K562 (cell line): Measurements from ENCODE around the gene GEMIN5. TPM values are rescaled to one million over a fixed set of nuclear protein-coding genes. Genes with fewer than 3 reads are reported as not detected.

Experiments
- ATF4 ChIP-seq: fragments of 450-650 bp; formaldehyde crosslinking; IDR thresholded peaks from 2 replicates; pipeline ENCODE4 v1.4.0; 2022; ENCODE audit warnings: mild to moderate bottlenecking, moderate library complexity
- CREB1 ChIP-seq, 2 experiments: sonication (generic) in 1 of 2; formaldehyde crosslinking in 1 of 2; IDR thresholded peaks; 2 replicates each; pipeline versions ENCODE4 v1.6.1 to v1.8.0; 2012 to 2022; ENCODE audit warnings: inconsistent platforms in 1 of 2, mild to moderate bottlenecking in 1 of 2, missing genetic modification reagents in 1 of 2, moderate library complexity in 1 of 2
- ETS1 ChIP-seq: conservative IDR thresholded peaks from 2 replicates; pipeline ENCODE4 v1.6.1; 2011; ENCODE audit warnings: low read depth, mild to moderate bottlenecking, low read length; ENCODE audit not compliant: control insufficient read depth
- FOXK1 ChIP-seq: sonication (generic); formaldehyde crosslinking; IDR thresholded peaks from 2 replicates; pipeline ENCODE4 v1.8.0; 2022; ENCODE audit warnings: missing genetic modification reagents, mild to moderate bottlenecking, borderline replicate concordance
- FOXP1 ChIP-seq: sonication (generic); formaldehyde crosslinking; IDR thresholded peaks from 2 replicates; pipeline ENCODE4 v1.8.0; 2022; ENCODE audit warnings: mild to moderate bottlenecking, missing genetic modification reagents
- GATAD2B ChIP-seq: fragments of 450-650 bp; IDR thresholded peaks from 2 replicates; pipeline ENCODE4 v1.6.1; 2017; ENCODE audit warnings: mild to moderate bottlenecking, borderline replicate concordance
- HDAC2 ChIP-seq: fragments of 450-650 bp; IDR thresholded peaks from 2 replicates; pipeline ENCODE4 v1.6.1; 2016; ENCODE audit warnings: mild to moderate bottlenecking
- HINFP ChIP-seq: fragments of 450-650 bp; conservative IDR thresholded peaks from 2 replicates; pipeline ENCODE4 v1.6.1; 2016; ENCODE audit warnings: missing genetic modification characterization, low read depth, mild to moderate bottlenecking, control low read depth, missing compliant biosample characterization
- LCOR ChIP-seq: sonication (generic); formaldehyde crosslinking; IDR thresholded peaks from 2 replicates; pipeline ENCODE4 v1.8.0; 2022; ENCODE audit warnings: mild to moderate bottlenecking, missing genetic modification reagents
- PHF20 ChIP-seq: fragments of 450-650 bp; IDR thresholded peaks from 2 replicates; pipeline ENCODE4 v1.6.1; 2018; ENCODE audit not compliant: partially characterized antibody
- PTBP1 ChIP-seq: fragments of 200-400 bp; formaldehyde crosslinking; IDR thresholded peaks from 2 replicates; pipeline ENCODE4 v1.6.1; 2017; ENCODE audit warnings: low read depth, low read length
- PURB ChIP-seq: sonication (generic); formaldehyde crosslinking; IDR thresholded peaks from 2 replicates; pipeline ENCODE4 v1.9.0; 2021; ENCODE audit warnings: low read depth, mild to moderate bottlenecking, missing genetic modification reagents
- RFX7 ChIP-seq: fragments of 250-450 bp; sonication (Bioruptor Pico); IDR thresholded peaks from 2 replicates; pipeline ENCODE4 v1.5.1; 2021; ENCODE audit warnings: mild to moderate bottlenecking
- SAFB ChIP-seq: fragments of 200-400 bp; formaldehyde crosslinking; IDR thresholded peaks from 2 replicates; pipeline ENCODE4 v1.6.1; 2017; ENCODE audit warnings: low read depth, low read length, borderline replicate concordance
- SIRT6 ChIP-seq: IDR thresholded peaks from one replicate; pipeline ENCODE4 v1.6.1; 2012; ENCODE audit warnings: low read depth, mild to moderate bottlenecking, control low read depth, inconsistent platforms, low read length, moderate library complexity
- SNRNP70 ChIP-seq: fragments of 200-400 bp; formaldehyde crosslinking; optimal IDR thresholded peaks from 2 replicates; pipeline ENCODE3; 2017; ENCODE audit warnings: low read depth, low read length
- XRCC4 ChIP-seq: IDR thresholded peaks from one replicate; pipeline ENCODE4 v1.6.1; 2011; ENCODE audit not compliant: insufficient read depth, insufficient read length; ENCODE audit errors: extremely low read depth
- ZC3H4 ChIP-seq: sonication (generic); formaldehyde crosslinking; IDR thresholded peaks from 2 replicates; pipeline ENCODE4 v1.9.0; 2021; ENCODE audit warnings: missing genetic modification reagents, borderline replicate concordance
- ZFPM2 ChIP-seq: fragments of 250-450 bp; sonication (Bioruptor Pico); IDR thresholded peaks from 2 replicates; pipeline ENCODE4 v1.5.1; 2022; ENCODE audit warnings: mild to moderate bottlenecking
- ZFX ChIP-seq: sonication (generic); formaldehyde crosslinking; IDR thresholded peaks from 2 replicates; pipeline ENCODE4 v1.8.0; 2022; ENCODE audit warnings: mild to moderate bottlenecking, missing genetic modification reagents, moderate library complexity
- ZNF212 ChIP-seq: fragments of 450-650 bp; formaldehyde crosslinking; IDR thresholded peaks from 2 replicates; pipeline ENCODE4 v1.4.0; 2020; ENCODE audit warnings: mild to moderate bottlenecking
- ZNF282 ChIP-seq: sonication (generic); formaldehyde crosslinking; IDR thresholded peaks from 2 replicates; pipeline ENCODE4 v1.8.1; 2023; ENCODE audit warnings: missing genetic modification reagents
- ZNF445 ChIP-seq: fragments of 250-450 bp; sonication (Bioruptor Pico); IDR thresholded peaks from 2 replicates; pipeline ENCODE4 v1.4.0; 2020; ENCODE audit warnings: low read depth, mild to moderate bottlenecking, moderate library complexity
- ZNF583 ChIP-seq: fragments of 250-450 bp; sonication (Bioruptor Pico); IDR thresholded peaks from 2 replicates; pipeline ENCODE4 v1.4.0; 2020
- ZNF586 ChIP-seq: fragments of 450-650 bp; formaldehyde crosslinking; conservative IDR thresholded peaks from 2 replicates; pipeline ENCODE4 v1.4.0; 2020; ENCODE audit warnings: mild to moderate bottlenecking, moderate library complexity
- polyA plus RNA-seq, 8 experiments: library from polyadenylated mRNA; depleted of rRNA in 4 of 8; stranded (reverse) in 5 of 8; unstranded in 3 of 8; fragments of >200 nt; fragmentation: Nextera tagmentation in 2 of 8; fragmentation: Illumina TruSeq in 1 of 8; extraction: Ambion mirVana in 2 of 8; extraction: Trizol in 1 of 8; gene quantifications; 2 replicates each; pipeline versions ENCODE4 v1.2.1 to v1.2.3, GENCODE V29; 2011 to 2014; ENCODE audit warnings: inconsistent platforms in 1 of 8, missing spikeins in 1 of 8
- total RNA-seq, 7 experiments: library from RNA; depleted of rRNA in 6 of 7; stranded (reverse); fragments of >200 nt in 6 of 7; fragmentation: Illumina TruSeq in 2 of 7; extraction: Trizol in 2 of 7; gene quantifications; 2 replicates each; pipeline versions ENCODE4 v1.2.1 to v1.2.3, GENCODE V29; 2011 to 2021; ENCODE audit warnings: low replicate concordance in 1 of 7

Gene GEMIN5
- total and polyA plus RNA-seq, 9 of the 15 experiments (the other 6 are each of a cell fraction or from before 2014, with no cell fraction given) = 10.3 to 48.2 (median 34.7) TPM

GRCh38 chr5:154937718-154938466 is at the start of gene GEMIN5 (continued):
- TF ChIP-seq RFX7 (CRISPR knock-in tag) (no peak), ZNF445 (CRISPR knock-in tag) (no peak), FOXK1 (no peak), ATF4 (CRISPR knock-in tag) (no peak), FOXP1 (0 out of 2 replicates have a peak, but pooled peaks have one; percentile 50), ZNF212 (CRISPR knock-in tag) (no peak), ETS1 (peak; percentile 15; the same call in 1 of the 2 replicates), PHF20 (peak; percentile 48), SNRNP70 (no peak), CREB1 (IDR thresholded peaks at IDR 0.05) (peak; percentile 71; the same call in 1 of the 2 replicates), CREB1 (CRISPR knock-in tag; IDR thresholded peaks at IDR 0.05) (peak; percentile 73), PURB (CRISPR knock-in tag) (no peak), SAFB (no peak), ZC3H4 (no peak), ZNF583 (CRISPR knock-in tag) (no peak), HINFP (tag) (no peak), ZFPM2 (CRISPR knock-in tag) (no peak), SIRT6 (no peak), ZNF586 (no peak), LCOR (CRISPR knock-in tag) (peak; percentile 60; the same call in 1 of the 2 replicates), ZNF282 (CRISPR knock-in tag) (no peak), HDAC2 (0 out of 2 replicates have a peak, but pooled peaks have one; percentile 13), ZFX (CRISPR knock-in tag) (peak; percentile 86), GATAD2B (no peak), XRCC4 (no peak), PTBP1 (no peak)
